ENCODE results near the gene ADGRL2.

DNA sequence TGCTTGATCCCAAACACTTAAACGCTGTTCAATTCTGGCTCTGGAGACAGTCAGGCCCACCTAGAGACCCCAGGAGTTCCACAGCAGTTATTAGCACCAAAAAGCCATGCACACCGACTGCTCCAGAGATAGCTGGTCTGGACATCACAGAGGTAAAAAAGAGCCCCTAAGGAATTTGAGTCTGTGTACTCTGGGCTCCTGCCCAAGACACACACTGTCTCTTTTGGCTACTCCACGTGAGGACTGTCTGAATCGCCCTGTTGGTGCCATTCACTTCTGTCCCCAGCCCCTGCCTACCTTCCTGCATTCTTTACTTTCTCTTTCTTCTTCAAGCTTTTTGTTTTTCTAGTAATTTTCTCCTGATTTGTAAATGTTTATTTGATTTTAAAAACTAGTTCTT is 197.4 kb downstream of the ADGRL2 start:
- TF ChIP-seq SP1 (IDR thresholded peaks at IDR 0.05; ENCODE audit: low read depth) (no peak), CEBPB (IDR thresholded peaks at IDR 0.05; ENCODE audit: low read depth) (no peak), CTCF (IDR thresholded peaks at IDR 0.05 in 2 of 3, conservative IDR thresholded peaks at IDR 0.05 in 1 of 3; ENCODE audit: borderline replicate concordance in 1 of 3, insufficient read depth in 1 of 3, low read depth in 2 of 3, low read length in 2 of 3) (no peak), EZH2 (IDR thresholded peaks at IDR 0.05) (no peak), EZH2phosphoT487 (IDR thresholded peaks at IDR 0.05; ENCODE audit: borderline replicate concordance) (no peak), POLR2AphosphoS5 (IDR thresholded peaks at IDR 0.05; ENCODE audit: low read depth, low read length) (no peak), POLR2A (IDR thresholded peaks at IDR 0.05; ENCODE audit: borderline replicate concordance, extremely low read depth, insufficient read depth, insufficient read length) (no peak), RAD21 (IDR thresholded peaks at IDR 0.05; ENCODE audit: low read depth) (no peak), EGR1 (IDR thresholded peaks at IDR 0.05; ENCODE audit: low read depth) (no peak), JUND (IDR thresholded peaks at IDR 0.05) (no peak), SRF (IDR thresholded peaks at IDR 0.05; ENCODE audit: low read depth) (no peak)
- TF ChIP-seq, protein P1, sequence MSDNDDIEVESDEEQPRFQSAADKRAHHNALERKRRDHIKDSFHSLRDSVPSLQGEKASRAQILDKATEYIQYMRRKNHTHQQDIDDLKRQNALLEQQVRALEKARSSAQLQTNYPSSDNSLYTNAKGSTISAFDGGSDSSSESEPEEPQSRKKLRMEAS (IDR thresholded peaks at IDR 0.05) = no peak
- TF ChIP-seq, protein P2, sequence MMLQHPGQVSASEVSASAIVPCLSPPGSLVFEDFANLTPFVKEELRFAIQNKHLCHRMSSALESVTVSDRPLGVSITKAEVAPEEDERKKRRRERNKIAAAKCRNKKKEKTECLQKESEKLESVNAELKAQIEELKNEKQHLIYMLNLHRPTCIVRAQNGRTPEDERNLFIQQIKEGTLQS (IDR thresholded peaks at IDR 0.05) = no peak
